GM18858 (cell line): ENCODE data around the gene OSBPL5.

Experiments
- ATAC-seq: cut with Tn5 transposase; IDR thresholded peaks from one replicate; pipeline ENCODE4 v1.9.1; 2021; ENCODE audit not compliant: unreplicated experiment

OSBPL5 gene

DNA sequence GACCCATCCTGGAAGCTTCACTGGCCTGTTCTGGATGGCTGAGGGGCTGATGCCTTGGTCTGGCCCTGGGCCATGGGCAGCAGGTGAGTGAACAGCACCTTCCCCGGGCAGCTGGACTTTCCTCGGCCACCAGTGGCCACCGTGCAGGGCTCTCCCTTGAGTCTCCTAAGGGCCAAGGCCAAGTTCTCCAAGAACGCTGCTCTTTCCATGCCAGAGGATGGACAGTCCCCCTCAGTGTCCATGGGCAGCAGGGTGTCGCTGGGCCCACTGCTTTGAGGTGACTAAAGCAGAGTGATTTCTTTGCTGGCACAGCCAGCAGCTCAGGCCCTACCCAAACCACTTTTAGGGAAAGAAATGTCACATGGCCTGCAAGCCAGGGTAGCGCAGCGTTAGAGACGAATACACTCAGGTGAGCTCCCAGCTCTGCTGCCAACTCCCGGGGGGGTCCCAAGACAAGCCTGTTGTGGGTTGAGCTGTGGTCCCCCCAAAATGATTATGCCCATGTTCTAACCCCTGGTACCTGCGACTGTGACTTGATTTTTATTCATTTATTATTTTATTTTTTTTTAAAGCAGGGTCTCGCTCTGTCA is 104.6 kb downstream of the OSBPL5 start:
- no peak for ATAC-seq

DNA sequence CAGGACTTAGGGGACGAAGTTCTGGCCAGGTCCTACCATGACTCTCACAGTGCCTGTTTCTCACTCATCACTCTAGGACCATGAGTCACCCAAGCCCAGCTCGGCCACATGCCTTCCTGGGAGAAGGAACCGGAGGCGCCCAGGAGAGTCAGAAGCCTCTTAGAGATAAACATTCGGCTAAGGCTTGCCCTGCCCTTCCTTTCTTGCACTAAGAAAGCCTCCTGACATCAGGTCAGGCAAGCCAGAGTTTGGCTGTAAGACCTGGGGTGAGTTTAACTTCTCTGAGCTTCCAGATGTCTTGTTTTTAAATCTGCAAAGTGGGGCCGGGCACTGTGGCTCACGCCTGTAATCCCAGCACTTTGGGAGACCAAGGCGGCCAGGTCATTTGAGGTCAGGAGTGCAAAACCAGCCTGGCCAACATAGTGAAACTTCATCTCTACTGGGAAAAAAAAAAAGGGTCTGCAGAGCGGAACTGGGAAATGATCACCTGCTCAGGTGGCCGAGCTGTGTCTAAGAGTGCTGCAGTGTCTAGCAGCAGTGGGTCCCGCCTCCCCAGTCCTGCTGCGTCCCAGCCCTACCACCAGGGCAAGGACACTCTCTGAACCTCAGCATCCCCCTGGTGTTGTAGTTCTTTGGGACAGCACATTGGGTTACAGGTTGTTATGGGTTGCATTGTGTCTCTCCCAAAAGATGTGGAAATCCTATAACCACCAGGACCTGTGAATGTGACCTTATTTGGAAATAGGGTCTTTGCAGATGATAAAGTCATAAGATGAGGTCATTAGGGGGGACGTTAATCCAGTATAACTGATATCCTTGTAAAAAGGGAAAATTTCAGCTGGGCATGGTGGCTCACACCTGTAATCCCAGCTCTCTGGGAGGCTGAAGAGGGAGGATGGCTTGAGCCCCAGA is 106.1 kb downstream of the OSBPL5 start:
- ATAC-seq = no peak

GRCh38 chr11:3057069-3057963 is 107.8 kb downstream of the OSBPL5 start, which contains the start of gene CARS1:
CARS1 (minus strand) TSS chr11:3057423; CDS start chr11:3057367, 56 bp downstream.
- peak; percentile 94 for ATAC-seq

GRCh38 chr11:3056296-3057068 is 108.6 kb downstream of the OSBPL5 start:
- ATAC-seq = no peak

GRCh38 chr11:3055891-3056290 is 109.2 kb downstream of the OSBPL5 start:
- no peak for ATAC-seq

GRCh38 chr11:3052567-3052966 is 112.5 kb downstream of the OSBPL5 start:
- no peak for ATAC-seq

DNA sequence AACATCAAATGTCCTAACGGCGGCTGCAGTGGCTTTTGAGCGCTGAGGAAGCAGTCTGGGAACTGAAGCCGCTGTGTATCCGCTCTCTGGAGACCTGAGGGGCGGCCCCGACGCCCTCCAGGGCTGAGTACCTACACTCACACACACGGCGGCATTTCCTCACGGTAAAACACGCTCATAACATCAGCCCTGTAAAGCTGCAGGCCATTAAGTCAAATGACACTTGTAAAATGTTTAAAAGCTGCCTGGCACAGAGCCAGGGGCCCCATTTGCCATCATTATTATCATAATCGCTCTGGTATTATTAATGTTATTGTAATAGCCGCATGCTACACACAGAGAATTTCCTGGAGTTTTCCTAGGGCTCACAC is 113.0 kb downstream of the OSBPL5 start:
- ATAC-seq = no peak

- ATAC-seq = no peak
These were observed 113.7 kb downstream of the OSBPL5 start for GRCh38 chr11:3051196-3052108.

DNA sequence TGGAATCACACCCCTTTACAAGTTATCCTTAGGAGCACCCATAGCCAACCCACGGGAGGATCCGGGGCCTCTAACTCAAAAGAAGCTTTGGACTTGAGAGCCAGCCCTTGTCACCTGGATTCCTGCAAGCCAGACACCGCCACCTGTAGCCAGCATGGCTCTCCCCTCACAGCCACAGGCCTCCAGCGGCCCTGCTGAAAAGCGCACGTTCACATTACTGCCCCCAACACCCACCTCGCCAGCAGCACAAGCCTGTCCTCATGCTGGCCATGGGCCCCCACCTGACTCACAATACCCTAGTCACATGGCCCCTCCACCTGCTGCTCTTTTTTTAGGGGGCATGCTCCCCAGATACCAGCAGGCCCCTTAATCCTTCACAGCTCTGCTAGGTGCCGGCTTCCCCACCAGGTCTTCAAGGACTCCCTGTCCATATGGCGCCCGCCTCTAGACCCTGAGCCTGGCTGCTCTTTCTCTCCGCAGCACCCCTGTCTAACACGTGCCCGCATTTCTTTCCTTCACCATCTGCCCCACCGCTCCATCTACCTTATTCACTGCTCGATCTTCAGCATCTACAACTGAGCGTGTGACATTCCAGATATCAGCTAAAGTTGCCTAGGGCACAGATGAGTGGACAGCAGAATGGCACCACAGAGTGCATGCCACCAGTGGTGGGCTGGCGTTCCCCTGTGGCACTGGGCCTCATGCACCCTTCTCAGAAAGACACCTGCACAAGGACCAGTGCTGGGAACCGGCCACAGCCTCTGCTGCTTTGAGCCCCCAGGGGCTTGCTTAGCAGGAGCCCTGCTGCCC is 114.5 kb downstream of the OSBPL5 start:
- ATAC-seq = no peak

DNA sequence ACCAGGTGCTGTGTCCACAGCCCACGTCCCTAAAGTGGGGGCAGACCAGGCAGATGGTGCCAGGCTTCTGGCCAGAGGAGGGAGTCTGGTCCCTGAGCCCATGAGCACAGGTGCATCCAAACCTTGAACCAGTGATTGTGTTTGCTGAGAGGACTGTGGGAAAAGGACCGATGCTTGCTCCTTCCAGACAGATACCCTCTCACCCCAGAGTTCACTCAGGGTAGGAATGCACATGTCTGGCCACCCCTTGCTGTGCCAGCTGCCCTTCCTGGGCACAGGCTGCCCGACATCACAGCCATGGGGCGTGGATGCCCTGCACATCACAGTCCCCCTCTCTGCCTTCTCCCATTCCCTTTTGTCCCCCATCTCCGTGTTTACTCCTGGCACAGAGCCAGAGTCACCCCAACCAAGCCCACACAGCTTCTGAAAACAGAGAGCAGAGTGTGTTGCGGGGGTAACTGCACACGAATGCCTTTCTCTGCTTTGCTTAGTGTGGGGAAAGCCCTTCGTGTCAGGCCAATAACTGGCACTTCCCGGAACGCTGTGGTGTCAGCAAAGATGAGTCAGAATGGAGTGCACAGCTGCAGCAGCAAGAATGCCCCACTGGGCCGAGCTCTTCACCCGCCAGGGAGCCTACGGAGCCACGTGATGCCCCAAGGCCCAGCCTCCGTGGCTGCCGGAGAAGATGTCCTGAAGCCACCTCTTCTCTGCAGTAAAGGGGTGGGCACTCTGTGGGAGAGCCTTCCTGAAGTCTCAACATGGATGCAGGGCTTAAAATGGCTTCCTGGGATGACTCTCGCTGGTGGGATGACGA is 115.5 kb downstream of the OSBPL5 start:
- peak; percentile 93 for ATAC-seq

DNA sequence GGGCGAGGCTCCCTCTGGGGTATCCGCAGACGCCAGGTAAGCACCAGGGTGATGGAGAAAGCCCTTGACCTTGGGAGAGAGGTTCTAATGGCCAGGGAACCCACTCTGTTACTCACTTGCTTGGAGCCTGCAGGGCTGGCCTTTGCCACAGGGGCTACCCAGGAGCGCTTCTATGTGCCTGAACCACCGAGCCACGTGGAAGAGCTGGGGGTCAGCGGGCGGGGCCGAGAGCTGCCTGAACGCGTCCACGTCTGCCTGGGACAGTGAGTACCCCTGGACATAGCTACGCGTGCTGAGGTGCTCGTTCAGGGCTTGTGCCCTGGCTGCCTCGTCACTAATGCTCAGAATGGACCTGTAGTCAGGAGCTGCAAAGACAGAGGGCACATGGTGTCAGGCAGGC is 117.5 kb downstream of the OSBPL5 start:
- ATAC-seq = no peak

DNA sequence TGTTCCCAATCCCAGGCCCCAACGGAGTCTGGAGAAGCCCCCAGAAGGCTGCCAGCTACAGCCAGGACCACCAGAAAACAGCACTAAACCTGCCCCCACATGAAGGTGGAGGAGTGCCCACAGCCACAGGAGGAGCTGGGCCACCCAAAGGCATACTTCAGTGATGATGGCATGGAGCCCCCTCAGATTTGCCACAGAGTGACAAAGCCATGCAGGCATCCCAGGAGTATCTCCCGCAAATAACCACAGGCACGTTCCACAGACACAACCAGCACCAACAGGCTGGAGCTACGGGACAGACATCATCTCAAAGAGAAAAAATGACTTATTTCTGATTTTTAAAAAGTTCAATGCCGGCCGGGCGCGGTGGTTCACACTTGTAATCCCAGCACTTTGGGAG is 118.5 kb downstream of the OSBPL5 start:
- no peak for ATAC-seq

- no peak for ATAC-seq
These were observed 118.9 kb downstream of the OSBPL5 start for GRCh38 chr11:3046190-3046589.

- no peak for ATAC-seq
These were observed 120.2 kb downstream of the OSBPL5 start for GRCh38 chr11:3044915-3045314.

GRCh38 chr11:3044004-3044403 is 121.1 kb downstream of the OSBPL5 start:
- ATAC-seq = no peak

DNA sequence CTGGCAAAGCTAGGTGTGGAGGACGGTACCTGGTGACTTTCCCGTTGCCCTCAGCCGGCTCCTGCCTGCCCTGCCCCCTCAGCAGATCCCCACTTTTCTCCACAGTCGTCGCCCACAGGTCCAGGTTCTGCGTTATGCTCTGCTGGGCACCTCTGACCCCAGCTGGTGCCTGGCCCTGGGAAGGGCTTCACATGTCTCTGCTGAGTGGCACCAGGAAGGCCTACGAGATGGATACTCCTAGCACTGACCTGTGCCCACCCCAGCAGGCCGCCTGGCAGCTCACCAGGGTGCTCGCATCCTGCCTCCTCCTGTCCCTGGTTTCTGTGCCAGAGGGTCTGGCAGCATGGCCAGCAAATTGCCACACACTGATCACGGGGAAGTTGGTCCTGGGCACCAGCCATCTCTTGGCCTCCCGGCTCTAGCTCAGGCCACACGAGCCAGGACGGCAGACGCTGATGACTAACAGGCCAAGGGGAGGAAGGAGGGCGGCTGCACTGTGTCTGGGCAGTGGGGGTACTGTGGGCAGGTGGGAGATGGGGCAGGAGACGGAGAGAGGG is 121.7 kb downstream of the OSBPL5 start:
- ATAC-seq = no peak

DNA sequence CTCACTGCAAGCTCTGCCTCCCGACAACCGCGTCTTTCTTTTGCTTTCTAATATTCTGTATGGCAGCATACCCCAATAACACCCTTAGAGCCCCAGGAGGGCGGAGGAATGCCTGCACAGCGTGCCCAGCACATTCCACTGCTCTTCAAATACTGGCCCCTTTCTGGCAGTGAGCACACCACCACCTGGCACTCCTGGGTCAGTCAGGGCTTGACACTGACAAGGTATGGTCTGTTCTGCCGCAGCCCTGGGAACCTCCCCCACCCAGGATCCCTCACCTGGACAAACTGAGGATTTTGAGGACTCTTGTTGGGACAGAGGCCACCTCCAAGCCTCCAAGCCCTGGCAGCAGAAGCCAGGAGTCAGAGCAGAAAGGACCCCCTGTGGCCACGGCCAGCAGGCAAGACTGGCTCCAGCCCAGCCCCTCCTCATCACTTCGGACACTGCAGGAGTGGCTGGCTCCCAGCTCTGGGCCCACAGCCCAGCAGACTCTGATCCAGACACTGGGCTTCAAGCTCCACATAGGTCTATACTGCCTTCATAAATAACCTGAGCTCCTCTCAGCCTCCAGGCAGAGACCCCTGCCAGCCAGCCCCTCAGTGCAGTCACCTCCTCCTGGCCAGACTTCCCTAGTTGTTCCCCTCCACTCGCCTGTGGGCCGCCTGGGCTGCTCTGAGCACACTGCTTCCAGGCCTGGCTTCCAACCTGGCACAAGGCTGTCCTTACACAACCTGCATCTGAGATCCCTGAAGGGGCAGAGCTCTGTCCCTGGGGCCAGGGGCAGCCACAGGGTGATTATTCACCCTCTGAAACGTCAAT is 122.4 kb downstream of the OSBPL5 start:
- no peak for ATAC-seq
